Thyroid gland (tissue), 4 donors: Measurements from ENCODE around the gene RABGAP1. TPM values are rescaled to one million over a fixed set of nuclear protein-coding genes. Genes with fewer than 3 reads are reported as not detected.
A peak's percentile ranks its signal among the peaks of the same experiment; 100 is the strongest.

Experiments
- DNase-seq, 2 donors: peaks; one replicate each; pipeline ENCODE4 v3.0.0-alpha.2; 2019
- H3K27ac ChIP-seq, 3 donors: fragments of 200-600 bp; sonication (generic); 1 replicate in 2 of 3; 2 replicates in 1 of 3; pipeline ENCODE4 v1.5.1; 2016 to 2019; ENCODE audit warnings: mild to moderate bottlenecking in 1 of 3, moderate library complexity in 1 of 3
- H3K27me3 ChIP-seq: fragments of 200-600 bp; sonication (generic); one replicate; pipeline ENCODE4 v1.5.1; 2019
- H3K36me3 ChIP-seq, 2 donors: fragments of 200-600 bp; sonication (generic); one replicate each; pipeline ENCODE4 v1.5.1; 2016 to 2019
- H3K4me1 ChIP-seq, 2 donors: fragments of 200-600 bp; sonication (generic); one replicate each; pipeline ENCODE4 v1.5.1; 2017 to 2019
- H3K4me3 ChIP-seq, 3 donors: fragments of 200-600 bp; sonication (generic); replicated peaks in 1 of 3; 1 replicate in 2 of 3; 2 replicates in 1 of 3; pipeline ENCODE4 v1.5.1; 2016; ENCODE audit warnings: mild to moderate bottlenecking in 1 of 3
- H3K9me3 ChIP-seq: fragments of 200-600 bp; sonication (generic); one replicate; pipeline ENCODE4 v1.5.1; 2017
- POLR2A ChIP-seq, 2 donors: fragments of 450-650 bp; IDR thresholded peaks; one replicate each; pipeline ENCODE4 v1.6.1; 2017; ENCODE audit warnings: antibody characterized with exemption in 2 of 2, mild to moderate bottlenecking in 2 of 2, moderate library complexity in 1 of 2
- WGBS, 2 donors: methylation state at CpG; one replicate each; pipeline ENCODE4 v1.1.5; 2017; 5-methylcytosine and 5-hydroxymethylcytosine counted together
- intact Hi-C: fragments of 100-400 bp; cut with DNase I; formaldehyde crosslinking; loops from one replicate; pipeline ENCODE4 v1.15.1; 2023
- total RNA-seq, 4 donors: library from RNA; depleted of rRNA; stranded (reverse); fragments of >200 nt; gene quantifications; one replicate each; pipeline ENCODE4 v1.2.3, GENCODE V29; 2016
- TF ChIP-seq, protein P1 (sequence below), 6 experiments: fragments of 200-600 bp in 3 of 6; fragments of 450-650 bp in 3 of 6; sonication (generic) in 3 of 6; IDR thresholded peaks; one replicate each; pipeline ENCODE4 v1.5.1; 2016 to 2019; ENCODE audit warnings: antibody characterized with exemption in 6 of 6, mild to moderate bottlenecking in 2 of 6, inconsistent platforms in 1 of 6, moderate library complexity in 1 of 6

Gene RABGAP1
- total RNA-seq, result 100 to 1,000 TPM in 3 of 4 donors, 10 to 100 TPM in 1; 90.7 to 144 (median 127) TPM

DNA sequence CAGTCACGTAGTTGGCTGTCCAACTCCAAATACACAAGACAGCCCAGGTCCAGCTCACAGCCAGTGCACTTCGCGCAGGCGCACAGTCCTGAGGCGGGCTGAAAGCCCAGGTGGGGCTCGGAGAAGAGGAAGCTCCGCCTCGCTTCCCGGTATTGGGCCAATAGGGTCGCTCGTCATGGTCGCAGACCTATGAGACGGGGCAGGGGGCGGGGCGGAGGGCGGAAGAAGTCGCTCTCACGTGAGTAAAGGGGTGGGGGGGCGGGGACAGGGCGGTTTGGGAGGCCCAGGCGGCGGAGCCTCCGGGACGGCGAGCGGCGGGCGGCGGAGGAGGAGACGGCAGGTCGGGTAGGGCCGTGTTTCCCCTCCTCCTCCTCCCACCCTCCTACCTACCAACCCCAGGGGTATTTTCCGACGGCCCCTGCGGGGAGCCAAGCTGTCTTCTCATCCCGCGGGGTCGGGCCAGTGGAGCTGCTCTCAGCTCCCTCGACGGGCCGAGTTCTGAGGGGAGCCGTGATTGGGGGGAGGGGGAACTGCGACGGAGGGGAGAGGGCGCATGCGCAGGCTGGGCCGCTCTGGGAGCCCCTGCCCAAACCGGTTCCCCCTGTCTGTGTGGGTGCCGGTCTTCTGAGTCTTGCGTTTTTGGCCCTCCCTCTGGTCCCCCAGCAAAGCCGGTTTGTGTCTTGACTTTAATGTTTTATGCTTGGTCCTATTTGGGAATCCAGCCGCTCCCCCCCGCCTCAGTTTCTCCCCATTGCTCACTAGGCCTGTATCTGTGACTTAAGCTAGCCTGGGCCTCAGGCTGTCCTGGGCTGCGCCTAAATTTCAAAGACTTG lies at the start of gene RABGAP1:
Gene RABGAP1 (plus strand): TSS at position 272 of the 833 bp plus-strand sequence. CDS start 16,040 bp downstream, outside the sequence.
- H3K27me3 ChIP-seq, result no peaks in the 10 kb centered on the region
- H3K4me3 ChIP-seq, result peak within 1 kb of the TSS; percentile 60 to 74 (median 64)
- intact Hi-C loops, result no loop called here
- H3K36me3 ChIP-seq, result peaks cover 0 to 9% of the 10 kb centered on the region in 2 donors
- DNase-seq, result peak; percentile 100
- 0 to 1% methylated on average over 26 to 30 of the region's 54 CpGs for WGBS, 2 donors
- peak; percentile 86 to 87 for TF ChIP-seq POLR2A (IDR thresholded peaks at IDR 0.05)
- TF ChIP-seq, protein P1, sequence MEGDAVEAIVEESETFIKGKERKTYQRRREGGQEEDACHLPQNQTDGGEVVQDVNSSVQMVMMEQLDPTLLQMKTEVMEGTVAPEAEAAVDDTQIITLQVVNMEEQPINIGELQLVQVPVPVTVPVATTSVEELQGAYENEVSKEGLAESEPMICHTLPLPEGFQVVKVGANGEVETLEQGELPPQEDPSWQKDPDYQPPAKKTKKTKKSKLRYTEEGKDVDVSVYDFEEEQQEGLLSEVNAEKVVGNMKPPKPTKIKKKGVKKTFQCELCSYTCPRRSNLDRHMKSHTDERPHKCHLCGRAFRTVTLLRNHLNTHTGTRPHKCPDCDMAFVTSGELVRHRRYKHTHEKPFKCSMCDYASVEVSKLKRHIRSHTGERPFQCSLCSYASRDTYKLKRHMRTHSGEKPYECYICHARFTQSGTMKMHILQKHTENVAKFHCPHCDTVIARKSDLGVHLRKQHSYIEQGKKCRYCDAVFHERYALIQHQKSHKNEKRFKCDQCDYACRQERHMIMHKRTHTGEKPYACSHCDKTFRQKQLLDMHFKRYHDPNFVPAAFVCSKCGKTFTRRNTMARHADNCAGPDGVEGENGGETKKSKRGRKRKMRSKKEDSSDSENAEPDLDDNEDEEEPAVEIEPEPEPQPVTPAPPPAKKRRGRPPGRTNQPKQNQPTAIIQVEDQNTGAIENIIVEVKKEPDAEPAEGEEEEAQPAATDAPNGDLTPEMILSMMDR (IDR thresholded peaks at IDR 0.05), result no peak
- H3K4me1 ChIP-seq, result peaks cover 7 to 13% of the 10 kb centered on the region in 2 donors
- H3K27ac ChIP-seq, result peak within 1 kb of the TSS; percentile 77 to 93 (median 93)
- H3K9me3 ChIP-seq, result no peaks in the 10 kb centered on the region

DNA sequence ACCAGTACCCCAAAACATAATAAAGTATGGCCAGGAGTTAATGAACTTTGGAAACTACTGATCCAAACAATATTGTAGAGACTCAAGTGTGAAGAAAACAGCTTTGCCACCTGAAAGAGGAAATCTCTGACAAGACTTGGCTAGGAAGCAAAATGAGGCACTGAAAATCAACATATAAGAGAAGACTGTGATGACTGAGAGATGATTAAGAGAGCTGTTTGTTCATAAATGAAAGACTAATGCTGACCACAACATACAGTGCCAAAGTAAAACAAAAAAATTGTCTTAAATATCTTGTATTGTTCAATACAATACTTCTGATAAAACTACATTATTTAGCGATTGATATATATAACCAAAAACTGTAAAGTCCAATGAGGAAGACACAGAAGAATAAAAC lies 42.9 kb upstream of the RABGAP1 start:
- TF ChIP-seq POLR2A (IDR thresholded peaks at IDR 0.05), result no peak
- TF ChIP-seq, protein P1 (IDR thresholded peaks at IDR 0.05), result no peak
- H3K27me3 ChIP-seq, result no peaks in the 10 kb centered on the region
- H3K27ac ChIP-seq, result no peak overlapping the region
- no peak for DNase-seq
- peaks cover 8% of the 10 kb centered on the region in 2 donors for H3K36me3 ChIP-seq
- H3K4me3 ChIP-seq, result no peak overlapping the region
- no peaks in the 10 kb centered on the region for H3K9me3 ChIP-seq
- intact Hi-C loops, result no loop called here
- WGBS, 2 donors, result 95 to 99% methylated on average over 1 of the region's 1 CpG
- H3K4me1 ChIP-seq, result peaks cover 5 to 17% of the 10 kb centered on the region in 2 donors

DNA sequence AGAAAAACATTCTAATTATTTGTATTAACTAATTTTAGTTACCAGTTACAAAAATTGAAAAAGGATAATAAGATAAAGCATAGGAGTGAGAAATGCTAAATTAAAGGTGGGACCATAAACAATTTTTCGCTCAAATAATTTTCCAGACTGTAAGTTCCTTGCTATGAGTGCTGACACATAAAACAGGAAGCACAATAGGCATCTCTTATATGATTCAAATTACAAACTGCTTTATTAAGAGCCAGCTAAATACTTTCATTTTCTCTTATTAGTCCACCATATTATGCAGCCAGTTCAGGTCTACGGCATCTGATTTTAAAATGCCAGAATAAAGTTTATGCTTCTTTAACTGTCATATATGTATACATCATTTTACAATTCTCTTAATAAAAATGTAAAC lies 40.0 kb upstream of the RABGAP1 start:
- H3K9me3 ChIP-seq, result no peaks in the 10 kb centered on the region
- H3K4me1 ChIP-seq, result peaks cover 16 to 32% of the 10 kb centered on the region in 2 donors
- no peak overlapping the region for H3K4me3 ChIP-seq
- no peak overlapping the region for H3K27ac ChIP-seq
- TF ChIP-seq, protein P1 (IDR thresholded peaks at IDR 0.05), result no peak
- no peak for TF ChIP-seq POLR2A (IDR thresholded peaks at IDR 0.05)
- no peaks in the 10 kb centered on the region for H3K27me3 ChIP-seq
- 67 to 73% methylated on average over 2 of the region's 2 CpGs for WGBS, 2 donors
- DNase-seq, result no peak
- intact Hi-C loops, result no loop called here
- H3K36me3 ChIP-seq, result peaks cover 0 to 4% of the 10 kb centered on the region in 2 donors

DNA sequence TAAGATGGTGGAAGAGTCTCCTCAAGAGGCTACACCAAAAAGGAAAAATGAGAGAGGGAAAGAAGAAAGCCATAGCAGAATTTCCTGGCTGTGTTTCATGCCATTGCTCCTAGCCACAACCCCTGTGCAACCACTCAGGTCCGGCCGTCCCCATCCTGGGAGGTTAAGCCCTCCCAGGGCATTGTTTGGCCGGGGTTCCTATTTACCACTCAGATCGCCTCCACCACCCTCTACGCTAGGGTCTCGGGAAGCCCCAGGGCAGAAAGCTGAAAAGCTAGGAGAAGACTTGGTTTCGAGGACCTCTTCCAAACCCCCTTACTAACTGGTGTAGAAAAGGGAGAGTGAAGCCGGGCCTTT lies 36.4 kb upstream of the RABGAP1 start:
- TF ChIP-seq, protein P1 (IDR thresholded peaks at IDR 0.05), result no peak
- TF ChIP-seq POLR2A (IDR thresholded peaks at IDR 0.05), result no peak
- H3K27me3 ChIP-seq, result no peaks in the 10 kb centered on the region
- H3K4me3 ChIP-seq, result peak overlapping the region; percentile 63 to 100 (median 89)
- intact Hi-C loops, result no loop called here
- H3K9me3 ChIP-seq, result no peaks in the 10 kb centered on the region
- H3K27ac ChIP-seq, result peak overlapping the region; percentile 91 to 97 (median 94)
- H3K36me3 ChIP-seq, result no peaks in the 10 kb centered on the region
- peak; percentile 39 to 42 for DNase-seq
- H3K4me1 ChIP-seq, result peaks cover 16 to 32% of the 10 kb centered on the region in 2 donors
- 1 to 2% methylated on average over 8 of the region's 8 CpGs for WGBS, 2 donors
